Loucy (cell line): ENCODE results near the gene SEMA5A.

ENCODE experiments used
- CTCF ChIP-seq: fragments of 200-600 bp; sonication (generic); conservative IDR thresholded peaks from 2 replicates; pipeline ENCODE4 v1.5.1; 2014; ENCODE audit warnings: mild to moderate bottlenecking, antibody characterized with exemption, low read length
- EZH2phosphoT487 ChIP-seq: fragments of 200-600 bp; IDR thresholded peaks from 2 replicates; pipeline ENCODE4 v1.6.1; 2018; ENCODE audit warnings: antibody characterized with exemption, mild to moderate bottlenecking, moderate library complexity, borderline replicate concordance

- no peak for TF ChIP-seq CTCF
- TF ChIP-seq EZH2phosphoT487: no peak
Observed at GRCh38 chr5:9244417-9244816, 301.5 kb downstream of the SEMA5A start.
